ENCODE data around the gene LARGE1. TPM values are rescaled to one million over a fixed set of nuclear protein-coding genes. Genes with fewer than 3 reads are reported as not detected.

Gene LARGE1
- total RNA-seq, 1 donor from 2014 or later, result 29.5 TPM

DNA sequence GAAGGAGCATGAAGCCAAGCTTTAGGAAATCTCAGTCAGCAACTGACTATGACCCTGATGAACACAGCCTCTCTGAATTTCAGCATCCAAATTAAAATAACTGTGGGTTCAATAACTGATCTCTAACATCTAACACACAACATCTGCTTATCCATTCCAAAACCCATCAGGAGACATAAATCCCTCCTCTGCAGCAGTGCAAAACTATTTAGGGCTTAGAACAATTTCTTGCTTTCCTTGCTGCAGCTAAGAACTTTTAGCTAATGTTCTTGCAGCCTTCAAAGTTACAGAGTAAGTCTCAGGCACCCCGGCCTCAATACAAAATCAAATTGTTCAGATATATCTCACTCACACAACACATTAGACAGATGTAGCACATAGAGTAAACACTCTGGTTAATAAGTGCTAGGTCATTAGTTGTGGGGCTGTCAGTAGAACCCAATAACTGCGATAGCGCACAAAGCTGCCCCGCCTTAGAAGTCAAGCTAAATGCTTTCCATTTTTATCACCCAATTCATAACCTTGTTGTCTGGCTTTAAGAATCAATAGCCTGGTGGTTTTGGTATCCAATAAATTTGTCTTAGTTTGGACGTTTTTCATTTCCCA, 139.6 kb downstream of the LARGE1 start:
- H3K4me3 ChIP-seq, result no peak overlapping the region
- H3K36me3 ChIP-seq, result no peaks in the 10 kb centered on the region
- no peak for TF ChIP-seq POLR2A (IDR thresholded peaks at IDR 0.05)
- TF ChIP-seq POLR2AphosphoS5 (IDR thresholded peaks at IDR 0.05; ENCODE audit: insufficient read depth in 1 of 2, low read depth in 1 of 2), result no peak
- TF ChIP-seq, protein P1, sequence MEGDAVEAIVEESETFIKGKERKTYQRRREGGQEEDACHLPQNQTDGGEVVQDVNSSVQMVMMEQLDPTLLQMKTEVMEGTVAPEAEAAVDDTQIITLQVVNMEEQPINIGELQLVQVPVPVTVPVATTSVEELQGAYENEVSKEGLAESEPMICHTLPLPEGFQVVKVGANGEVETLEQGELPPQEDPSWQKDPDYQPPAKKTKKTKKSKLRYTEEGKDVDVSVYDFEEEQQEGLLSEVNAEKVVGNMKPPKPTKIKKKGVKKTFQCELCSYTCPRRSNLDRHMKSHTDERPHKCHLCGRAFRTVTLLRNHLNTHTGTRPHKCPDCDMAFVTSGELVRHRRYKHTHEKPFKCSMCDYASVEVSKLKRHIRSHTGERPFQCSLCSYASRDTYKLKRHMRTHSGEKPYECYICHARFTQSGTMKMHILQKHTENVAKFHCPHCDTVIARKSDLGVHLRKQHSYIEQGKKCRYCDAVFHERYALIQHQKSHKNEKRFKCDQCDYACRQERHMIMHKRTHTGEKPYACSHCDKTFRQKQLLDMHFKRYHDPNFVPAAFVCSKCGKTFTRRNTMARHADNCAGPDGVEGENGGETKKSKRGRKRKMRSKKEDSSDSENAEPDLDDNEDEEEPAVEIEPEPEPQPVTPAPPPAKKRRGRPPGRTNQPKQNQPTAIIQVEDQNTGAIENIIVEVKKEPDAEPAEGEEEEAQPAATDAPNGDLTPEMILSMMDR (IDR thresholded peaks at IDR 0.05), result no peak
- peaks cover 35% of the 10 kb centered on the region for H3K4me1 ChIP-seq
- H3K9me3 ChIP-seq, result no peaks in the 10 kb centered on the region
- DNase-seq (ENCODE audit: extremely low spot score in 2 of 2), result no peak
- H3K27ac ChIP-seq, result no peak overlapping the region
- intact Hi-C loops (cut with DNase I), result no loop called here
- no peaks in the 10 kb centered on the region for H3K27me3 ChIP-seq

DNA sequence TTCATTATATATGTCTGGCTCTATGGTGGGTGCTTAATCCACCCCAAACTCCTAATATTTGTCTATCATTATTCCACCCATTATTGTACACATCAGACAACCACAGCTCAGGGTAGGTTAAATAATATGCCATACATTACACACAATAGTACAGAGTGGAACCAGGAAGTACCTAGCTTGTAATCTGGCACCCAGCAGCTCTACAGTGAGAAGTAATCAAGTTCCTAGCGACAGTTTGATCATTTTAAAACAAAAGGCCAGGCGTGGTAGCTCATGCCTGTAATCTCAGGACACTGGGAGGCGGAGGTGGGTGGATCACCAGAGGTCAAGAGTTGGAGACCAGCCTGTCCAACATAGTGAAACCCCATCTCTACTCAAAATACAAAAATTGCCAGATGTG, 141.0 kb downstream of the LARGE1 start:
- TF ChIP-seq POLR2A (IDR thresholded peaks at IDR 0.05), result no peak
- TF ChIP-seq POLR2AphosphoS5 (IDR thresholded peaks at IDR 0.05; ENCODE audit: insufficient read depth in 1 of 2, low read depth in 1 of 2), result no peak
- TF ChIP-seq, protein P1 (IDR thresholded peaks at IDR 0.05), result no peak
- Histone ChIP-seq H3K27me3 (no peaks in the 10 kb centered on the region), H3K4me3 (no peak overlapping the region), H3K9me3 (no peaks in the 10 kb centered on the region), H3K27ac (no peak overlapping the region), H3K36me3 (no peaks in the 10 kb centered on the region), H3K4me1 (peaks cover 31% of the 10 kb centered on the region)
- intact Hi-C loops (cut with DNase I), result no loop called here
- no peak for DNase-seq (ENCODE audit: extremely low spot score in 2 of 2)

DNA sequence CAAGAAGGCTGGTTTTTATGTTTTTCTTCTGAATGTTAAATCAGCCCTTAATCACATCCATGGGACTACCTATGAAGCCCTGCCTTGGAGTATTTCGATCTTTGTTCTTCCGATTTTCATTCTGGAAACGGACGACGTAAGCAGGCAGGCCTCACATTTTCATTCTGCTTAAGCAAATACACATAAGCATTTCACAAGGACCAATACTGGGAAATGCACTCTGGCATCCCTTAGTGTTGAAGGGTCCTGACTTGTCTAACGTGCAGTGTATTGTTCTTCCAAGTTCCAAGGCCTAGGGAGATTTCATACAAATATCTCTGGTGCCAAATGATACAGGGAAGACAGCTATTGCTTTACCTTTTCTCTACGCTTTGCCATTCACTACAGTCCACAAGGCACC, 143.8 kb downstream of the LARGE1 start:
- H3K27me3 ChIP-seq, result no peaks in the 10 kb centered on the region
- H3K27ac ChIP-seq, result no peak overlapping the region
- DNase-seq (ENCODE audit: extremely low spot score in 2 of 2), result no peak
- H3K9me3 ChIP-seq, result no peaks in the 10 kb centered on the region
- intact Hi-C loops (cut with DNase I), result no loop called here
- no peaks in the 10 kb centered on the region for H3K36me3 ChIP-seq
- H3K4me1 ChIP-seq, result peaks cover 23% of the 10 kb centered on the region
- no peak overlapping the region for H3K4me3 ChIP-seq
- TF ChIP-seq POLR2A (IDR thresholded peaks at IDR 0.05) (no peak), POLR2AphosphoS5 (IDR thresholded peaks at IDR 0.05; ENCODE audit: insufficient read depth in 1 of 2, low read depth in 1 of 2) (no peak)
- TF ChIP-seq, protein P1 (IDR thresholded peaks at IDR 0.05), result no peak

DNA sequence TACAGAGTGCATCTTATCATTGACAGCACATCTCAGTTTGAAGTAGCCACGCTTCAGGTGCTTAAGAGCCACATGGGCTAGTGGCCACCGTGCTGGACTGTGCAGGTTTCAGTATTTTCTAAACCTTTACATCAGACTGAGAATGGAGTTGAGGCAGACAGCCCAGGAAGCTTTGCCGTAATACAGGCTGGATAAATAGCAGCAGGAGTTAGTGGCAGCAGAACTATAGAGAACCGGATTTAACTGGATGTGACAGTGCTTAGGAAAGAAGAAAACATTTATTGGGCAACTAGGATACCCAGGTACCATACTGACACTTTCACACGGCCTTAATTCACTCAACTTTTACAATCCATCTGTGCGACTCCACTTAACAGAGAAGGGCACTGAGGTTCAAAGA, 145.5 kb downstream of the LARGE1 start:
- DNase-seq (ENCODE audit: extremely low spot score in 2 of 2), result no peak
- intact Hi-C loops (cut with DNase I), result loop anchor here (5.0 kb wide), 1 partner anchor 1818 kb away; no protein-coding TSS in a partner anchor
- Histone ChIP-seq H3K9me3 (no peaks in the 10 kb centered on the region), H3K4me1 (peaks cover 7% of the 10 kb centered on the region), H3K27ac (no peak overlapping the region), H3K27me3 (no peaks in the 10 kb centered on the region), H3K4me3 (no peak overlapping the region), H3K36me3 (no peaks in the 10 kb centered on the region)
- TF ChIP-seq POLR2A (IDR thresholded peaks at IDR 0.05) (no peak), POLR2AphosphoS5 (IDR thresholded peaks at IDR 0.05; ENCODE audit: insufficient read depth in 1 of 2, low read depth in 1 of 2) (no peak)
- TF ChIP-seq, protein P1 (IDR thresholded peaks at IDR 0.05), result no peak

DNA sequence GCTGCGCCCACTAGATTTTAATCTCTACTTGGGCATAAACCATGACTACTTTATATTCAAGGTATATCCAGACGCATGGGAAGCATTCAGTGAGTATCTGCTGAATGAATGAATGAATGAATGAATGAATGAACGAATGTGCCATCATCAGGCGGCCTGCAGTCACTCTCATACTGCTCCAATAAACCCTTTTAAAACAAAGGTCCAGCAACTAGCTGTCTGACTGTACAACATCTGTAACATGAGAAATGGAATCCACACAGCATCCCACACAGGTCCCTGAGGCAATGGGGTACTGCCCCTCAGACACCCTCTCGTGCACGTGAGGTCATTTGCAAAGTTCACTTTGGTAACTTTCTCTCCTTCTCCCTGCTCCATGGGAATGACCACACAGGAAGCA, 147.5 kb downstream of the LARGE1 start:
- intact Hi-C loops (cut with DNase I), result loop anchor here (5.0 kb wide), 1 partner anchor 1820 kb away; no protein-coding TSS in a partner anchor
- no peaks in the 10 kb centered on the region for H3K9me3 ChIP-seq
- H3K36me3 ChIP-seq, result no peaks in the 10 kb centered on the region
- TF ChIP-seq POLR2A (IDR thresholded peaks at IDR 0.05) (no peak), POLR2AphosphoS5 (IDR thresholded peaks at IDR 0.05; ENCODE audit: insufficient read depth in 1 of 2, low read depth in 1 of 2) (no peak)
- TF ChIP-seq, protein P1 (IDR thresholded peaks at IDR 0.05), result no peak
- no peak overlapping the region for H3K27ac ChIP-seq
- no peak overlapping the region for H3K4me3 ChIP-seq
- H3K27me3 ChIP-seq, result no peaks in the 10 kb centered on the region
- DNase-seq (ENCODE audit: extremely low spot score in 2 of 2), result no peak
- H3K4me1 ChIP-seq, result peaks cover 4% of the 10 kb centered on the region
